ENCODE measurements around the gene STK36. TPM values are rescaled to one million over a fixed set of nuclear protein-coding genes. Genes with fewer than 3 reads are reported as not detected.
A peak's percentile ranks its signal among the peaks of the same experiment; 100 is the strongest.

STK36 gene
- polyA plus RNA-seq, 2 of the 4 experiments (the other 2 are of a cell fraction): 20.6 to 29.9 TPM

DNA sequence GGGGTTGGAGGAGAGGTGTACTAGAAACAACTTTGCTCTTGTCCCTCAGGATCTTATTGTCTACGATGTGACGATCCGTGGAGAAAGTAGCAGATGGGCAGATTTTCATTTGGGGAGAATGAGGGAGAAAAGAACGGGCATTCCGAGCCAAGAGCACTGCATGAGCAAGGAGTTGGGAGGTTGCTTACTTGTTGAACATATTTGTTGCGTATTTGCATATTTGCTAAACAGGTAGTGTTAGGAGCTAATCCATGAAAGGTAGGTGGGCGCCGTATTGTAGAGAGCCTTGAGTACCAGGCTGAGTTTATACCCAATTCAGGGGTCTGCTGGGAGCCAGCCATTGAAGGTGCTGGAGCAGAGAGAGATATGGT, 11.9 kb upstream of the STK36 start:
- POLR2A ChIA-PET: interaction anchor here (0.6 to 4.0 kb wide), 5 partner anchors 12 to 431 kb away, joined by 3 to 37 read pairs (median 3); partner anchors contain the start of genes RNF25 and STK36
- WGBS (ENCODE audit: missing lambda C conversion rate): 25% methylated on average over 8 of the region's 8 CpGs
- DNase-seq (ENCODE audit: low read depth in 1 of 2, low spot score in 1 of 2) (no peak), ATAC-seq (no peak), FAIRE-seq (no peak)
- TF ChIP-seq, protein P1, sequence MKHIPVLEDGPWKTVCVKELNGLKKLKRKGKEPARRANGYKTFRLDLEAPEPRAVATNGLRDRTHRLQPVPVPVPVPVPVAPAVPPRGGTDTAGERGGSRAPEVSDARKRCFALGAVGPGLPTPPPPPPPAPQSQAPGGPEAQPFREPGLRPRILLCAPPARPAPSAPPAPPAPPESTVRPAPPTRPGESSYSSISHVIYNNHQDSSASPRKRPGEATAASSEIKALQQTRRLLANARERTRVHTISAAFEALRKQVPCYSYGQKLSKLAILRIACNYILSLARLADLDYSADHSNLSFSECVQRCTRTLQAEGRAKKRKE (CRISPR knock-in tag; IDR thresholded peaks at IDR 0.05; ENCODE audit: low read depth): no peak
- TF ChIP-seq NPAS2 (CRISPR knock-in tag; IDR thresholded peaks at IDR 0.05; ENCODE audit: borderline replicate concordance): no peak
- no peak for TF ChIP-seq ZSCAN20 (CRISPR knock-in tag; IDR thresholded peaks at IDR 0.05)
- no peak for TF ChIP-seq EHF (CRISPR knock-in tag; IDR thresholded peaks at IDR 0.05)
- no peak for TF ChIP-seq ZC3H11A (IDR thresholded peaks at IDR 0.05)
- no peak for TF ChIP-seq NR3C1 (IDR thresholded peaks at IDR 0.05)
- no peak for TF ChIP-seq RCOR1 (IDR thresholded peaks at IDR 0.05; ENCODE audit: low read depth, low read length)
- TF ChIP-seq CBX8 (IDR thresholded peaks at IDR 0.05): no peak
- CTCF ChIA-PET: interaction anchor here (0.6 to 7.8 kb wide), 11 partner anchors 11 to 375 kb away, joined by 3 to 76 read pairs (median 7); partner anchors contain the start of genes RNF25 and STK36
- Histone ChIP-seq H3K4me3 (peak overlapping the region; percentile 77), H3K9me3 (no peaks in the 10 kb centered on the region), H3K4me1 (peaks cover 14% of the 10 kb centered on the region; the same call in 2 of the 3 replicates), H3K27ac (peak overlapping the region; percentile 93 to 95), H3K4me2 (peak overlapping the region; percentile 72)

DNA sequence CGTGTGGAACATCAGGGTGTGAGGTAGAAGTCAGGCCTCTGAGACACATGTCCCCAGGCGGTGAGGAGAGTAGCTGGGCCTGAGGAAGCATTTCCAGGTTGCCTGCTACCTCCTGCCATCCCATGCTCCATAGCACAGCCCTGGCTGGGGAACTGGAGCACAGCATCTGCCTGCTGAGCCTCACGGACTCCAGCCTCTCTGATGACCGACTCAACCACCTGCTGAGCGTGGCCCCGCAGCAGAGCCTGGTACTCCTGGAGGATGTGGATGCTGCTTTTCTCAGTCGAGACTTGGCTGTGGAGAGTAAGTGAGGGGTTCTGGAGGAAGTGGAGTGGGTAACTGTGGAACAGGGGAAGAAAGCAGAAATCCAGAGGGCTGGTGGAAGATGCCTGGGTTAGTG, 9.5 kb upstream of the STK36 start:
- ATAC-seq: no peak
- Histone ChIP-seq H3K4me1 (peaks cover 14% of the 10 kb centered on the region; the same call in 2 of the 3 replicates), H3K4me2 (no peak overlapping the region), H3K9me3 (no peaks in the 10 kb centered on the region), H3K27ac (no peak overlapping the region), H3K4me3 (no peak overlapping the region)
- DNase-seq (ENCODE audit: low read depth in 1 of 2, low spot score in 1 of 2): no peak
- WGBS (ENCODE audit: missing lambda C conversion rate): 93% methylated on average over 3 of the region's 7 CpGs
- ChIA-PET POLR2A (no interaction called here), CTCF (interaction anchor here (1.1 to 7.8 kb wide), 2 partner anchors 15 to 185 kb away, joined by 3 to 76 read pairs; no protein-coding TSS in a partner anchor)
- no peak for FAIRE-seq
- TF ChIP-seq EHF (CRISPR knock-in tag; IDR thresholded peaks at IDR 0.05) (no peak), CBX8 (IDR thresholded peaks at IDR 0.05) (no peak), POLR2A (IDR thresholded peaks at IDR 0.05; ENCODE audit: low read length) (no peak), RAD21 (conservative IDR thresholded peaks at IDR 0.05 in 1 of 2, IDR thresholded peaks at IDR 0.05 in 1 of 2) (no peak), FOSL2 (IDR thresholded peaks at IDR 0.05) (no peak), FOSL2 (CRISPR knock-in tag; IDR thresholded peaks at IDR 0.05) (no peak), BHLHE40 (IDR thresholded peaks at IDR 0.05; ENCODE audit: low read depth, low read length) (no peak), ZSCAN20 (CRISPR knock-in tag; IDR thresholded peaks at IDR 0.05) (no peak), TP53 (CRISPR knock-in tag; IDR thresholded peaks at IDR 0.05) (no peak), HOXB5 (CRISPR knock-in tag; IDR thresholded peaks at IDR 0.05) (no peak), CBX2 (IDR thresholded peaks at IDR 0.05; ENCODE audit: borderline replicate concordance, low read depth) (no peak), SREBF2 (IDR thresholded peaks at IDR 0.05) (no peak), JUNB (IDR thresholded peaks at IDR 0.05) (no peak), RNF2 (IDR thresholded peaks at IDR 0.05; ENCODE audit: borderline replicate concordance, low read depth) (no peak)
- TF ChIP-seq, protein P2, sequence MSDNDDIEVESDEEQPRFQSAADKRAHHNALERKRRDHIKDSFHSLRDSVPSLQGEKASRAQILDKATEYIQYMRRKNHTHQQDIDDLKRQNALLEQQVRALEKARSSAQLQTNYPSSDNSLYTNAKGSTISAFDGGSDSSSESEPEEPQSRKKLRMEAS (IDR thresholded peaks at IDR 0.05): no peak
- TF ChIP-seq, protein P3, sequence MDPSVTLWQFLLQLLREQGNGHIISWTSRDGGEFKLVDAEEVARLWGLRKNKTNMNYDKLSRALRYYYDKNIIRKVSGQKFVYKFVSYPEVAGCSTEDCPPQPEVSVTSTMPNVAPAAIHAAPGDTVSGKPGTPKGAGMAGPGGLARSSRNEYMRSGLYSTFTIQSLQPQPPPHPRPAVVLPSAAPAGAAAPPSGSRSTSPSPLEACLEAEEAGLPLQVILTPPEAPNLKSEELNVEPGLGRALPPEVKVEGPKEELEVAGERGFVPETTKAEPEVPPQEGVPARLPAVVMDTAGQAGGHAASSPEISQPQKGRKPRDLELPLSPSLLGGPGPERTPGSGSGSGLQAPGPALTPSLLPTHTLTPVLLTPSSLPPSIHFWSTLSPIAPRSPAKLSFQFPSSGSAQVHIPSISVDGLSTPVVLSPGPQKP (IDR thresholded peaks at IDR 0.05; ENCODE audit: low read depth, low read length): no peak
- TF ChIP-seq, protein P4, sequence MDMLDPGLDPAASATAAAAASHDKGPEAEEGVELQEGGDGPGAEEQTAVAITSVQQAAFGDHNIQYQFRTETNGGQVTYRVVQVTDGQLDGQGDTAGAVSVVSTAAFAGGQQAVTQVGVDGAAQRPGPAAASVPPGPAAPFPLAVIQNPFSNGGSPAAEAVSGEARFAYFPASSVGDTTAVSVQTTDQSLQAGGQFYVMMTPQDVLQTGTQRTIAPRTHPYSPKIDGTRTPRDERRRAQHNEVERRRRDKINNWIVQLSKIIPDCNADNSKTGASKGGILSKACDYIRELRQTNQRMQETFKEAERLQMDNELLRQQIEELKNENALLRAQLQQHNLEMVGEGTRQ (IDR thresholded peaks at IDR 0.05): no peak
- TF ChIP-seq, protein P5, sequence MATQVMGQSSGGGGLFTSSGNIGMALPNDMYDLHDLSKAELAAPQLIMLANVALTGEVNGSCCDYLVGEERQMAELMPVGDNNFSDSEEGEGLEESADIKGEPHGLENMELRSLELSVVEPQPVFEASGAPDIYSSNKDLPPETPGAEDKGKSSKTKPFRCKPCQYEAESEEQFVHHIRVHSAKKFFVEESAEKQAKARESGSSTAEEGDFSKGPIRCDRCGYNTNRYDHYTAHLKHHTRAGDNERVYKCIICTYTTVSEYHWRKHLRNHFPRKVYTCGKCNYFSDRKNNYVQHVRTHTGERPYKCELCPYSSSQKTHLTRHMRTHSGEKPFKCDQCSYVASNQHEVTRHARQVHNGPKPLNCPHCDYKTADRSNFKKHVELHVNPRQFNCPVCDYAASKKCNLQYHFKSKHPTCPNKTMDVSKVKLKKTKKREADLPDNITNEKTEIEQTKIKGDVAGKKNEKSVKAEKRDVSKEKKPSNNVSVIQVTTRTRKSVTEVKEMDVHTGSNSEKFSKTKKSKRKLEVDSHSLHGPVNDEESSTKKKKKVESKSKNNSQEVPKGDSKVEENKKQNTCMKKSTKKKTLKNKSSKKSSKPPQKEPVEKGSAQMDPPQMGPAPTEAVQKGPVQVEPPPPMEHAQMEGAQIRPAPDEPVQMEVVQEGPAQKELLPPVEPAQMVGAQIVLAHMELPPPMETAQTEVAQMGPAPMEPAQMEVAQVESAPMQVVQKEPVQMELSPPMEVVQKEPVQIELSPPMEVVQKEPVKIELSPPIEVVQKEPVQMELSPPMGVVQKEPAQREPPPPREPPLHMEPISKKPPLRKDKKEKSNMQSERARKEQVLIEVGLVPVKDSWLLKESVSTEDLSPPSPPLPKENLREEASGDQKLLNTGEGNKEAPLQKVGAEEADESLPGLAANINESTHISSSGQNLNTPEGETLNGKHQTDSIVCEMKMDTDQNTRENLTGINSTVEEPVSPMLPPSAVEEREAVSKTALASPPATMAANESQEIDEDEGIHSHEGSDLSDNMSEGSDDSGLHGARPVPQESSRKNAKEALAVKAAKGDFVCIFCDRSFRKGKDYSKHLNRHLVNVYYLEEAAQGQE (IDR thresholded peaks at IDR 0.05): no peak
- TF ChIP-seq, protein P6, sequence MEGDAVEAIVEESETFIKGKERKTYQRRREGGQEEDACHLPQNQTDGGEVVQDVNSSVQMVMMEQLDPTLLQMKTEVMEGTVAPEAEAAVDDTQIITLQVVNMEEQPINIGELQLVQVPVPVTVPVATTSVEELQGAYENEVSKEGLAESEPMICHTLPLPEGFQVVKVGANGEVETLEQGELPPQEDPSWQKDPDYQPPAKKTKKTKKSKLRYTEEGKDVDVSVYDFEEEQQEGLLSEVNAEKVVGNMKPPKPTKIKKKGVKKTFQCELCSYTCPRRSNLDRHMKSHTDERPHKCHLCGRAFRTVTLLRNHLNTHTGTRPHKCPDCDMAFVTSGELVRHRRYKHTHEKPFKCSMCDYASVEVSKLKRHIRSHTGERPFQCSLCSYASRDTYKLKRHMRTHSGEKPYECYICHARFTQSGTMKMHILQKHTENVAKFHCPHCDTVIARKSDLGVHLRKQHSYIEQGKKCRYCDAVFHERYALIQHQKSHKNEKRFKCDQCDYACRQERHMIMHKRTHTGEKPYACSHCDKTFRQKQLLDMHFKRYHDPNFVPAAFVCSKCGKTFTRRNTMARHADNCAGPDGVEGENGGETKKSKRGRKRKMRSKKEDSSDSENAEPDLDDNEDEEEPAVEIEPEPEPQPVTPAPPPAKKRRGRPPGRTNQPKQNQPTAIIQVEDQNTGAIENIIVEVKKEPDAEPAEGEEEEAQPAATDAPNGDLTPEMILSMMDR (IDR thresholded peaks at IDR 0.05): no peak
- TF ChIP-seq, protein P7, sequence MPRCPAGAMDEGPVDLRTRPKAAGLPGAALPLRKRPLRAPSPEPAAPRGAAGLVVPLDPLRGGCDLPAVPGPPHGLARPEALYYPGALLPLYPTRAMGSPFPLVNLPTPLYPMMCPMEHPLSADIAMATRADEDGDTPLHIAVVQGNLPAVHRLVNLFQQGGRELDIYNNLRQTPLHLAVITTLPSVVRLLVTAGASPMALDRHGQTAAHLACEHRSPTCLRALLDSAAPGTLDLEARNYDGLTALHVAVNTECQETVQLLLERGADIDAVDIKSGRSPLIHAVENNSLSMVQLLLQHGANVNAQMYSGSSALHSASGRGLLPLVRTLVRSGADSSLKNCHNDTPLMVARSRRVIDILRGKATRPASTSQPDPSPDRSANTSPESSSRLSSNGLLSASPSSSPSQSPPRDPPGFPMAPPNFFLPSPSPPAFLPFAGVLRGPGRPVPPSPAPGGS (IDR thresholded peaks at IDR 0.05): no peak
